Neural cell (in vitro differentiated cells): ENCODE results near the gene PLA2G1B. TPM values are rescaled to one million over a fixed set of nuclear protein-coding genes. Genes with fewer than 3 reads are reported as not detected.

Experiments
- H2AFZ ChIP-seq: fragments of 200-600, 300-800 bp; sonication (generic), shearing (Covaris generic); 2 replicates; pipeline ENCODE4 v1.6.0; 2014; ENCODE audit warnings: low read depth, mild to moderate bottlenecking, antibody characterized with exemption, low read length, moderate library complexity
- H3F3A ChIP-seq: fragments of 200-600 bp; shearing (Covaris generic); 2 replicates; pipeline ENCODE4 v1.6.1; 2016; ENCODE audit warnings: mild to moderate bottlenecking, moderate library complexity, mixed read lengths, antibody characterized with exemption, low read length; ENCODE audit not compliant: insufficient read depth, poor library complexity, severe bottlenecking
- H3K27ac ChIP-seq: fragments of 200-600, 300-800 bp; sonication (generic), shearing (Covaris generic); 2 replicates; pipeline ENCODE4 v1.5.1; 2014; ENCODE audit warnings: mild to moderate bottlenecking, low read length, moderate library complexity
- H3K27me3 ChIP-seq: fragments of 300-800, 200-600 bp; sonication (generic), shearing (Covaris generic); 2 replicates; pipeline ENCODE4 v1.6.0; 2014; ENCODE audit warnings: mild to moderate bottlenecking, low read depth, low read length, moderate library complexity; ENCODE audit not compliant: insufficient read depth
- H3K36me3 ChIP-seq: fragments of 300-800, 200-600 bp; sonication (generic), shearing (Covaris generic); 2 replicates; pipeline ENCODE4 v1.5.1; 2014; ENCODE audit warnings: mild to moderate bottlenecking, antibody characterized with exemption, low read length, moderate library complexity; ENCODE audit not compliant: insufficient read depth
- H3K4me2 ChIP-seq: fragments of 300-800, 200-600 bp; sonication (generic), shearing (Covaris generic); 2 replicates; pipeline ENCODE4 v1.6.0; 2014; ENCODE audit warnings: mild to moderate bottlenecking, low read length
- H3K4me3 ChIP-seq: fragments of 300-800, 200-600 bp; sonication (generic), shearing (Covaris generic); 2 replicates; pipeline ENCODE4 v1.5.1; 2014; ENCODE audit warnings: mild to moderate bottlenecking, low read length, moderate library complexity
- H3K79me2 ChIP-seq: fragments of 200-600 bp; shearing (Covaris generic); replicated peaks from 2 replicates; pipeline ENCODE4 v1.6.0; 2014; ENCODE audit warnings: mild to moderate bottlenecking, low read length, moderate library complexity; ENCODE audit not compliant: insufficient read depth
- H3K9ac ChIP-seq: fragments of 300-800, 200-600 bp; sonication (generic), shearing (Covaris generic); 2 replicates; pipeline ENCODE4 v1.6.1; 2016; ENCODE audit warnings: mild to moderate bottlenecking, low read length, mixed read lengths
- H3K9me2 ChIP-seq: fragments of 200-600 bp; shearing (Covaris generic); 2 replicates; pipeline ENCODE4 v1.6.1; 2016; ENCODE audit warnings: mild to moderate bottlenecking, low read length, mixed read lengths; ENCODE audit not compliant: insufficient read depth
- H3K9me3 ChIP-seq: fragments of 200-600, 300-800 bp; sonication (generic), shearing (Covaris generic); 2 replicates; pipeline ENCODE4 v1.6.1; 2016; ENCODE audit warnings: mild to moderate bottlenecking, mixed run types, low read length, moderate library complexity, mixed read lengths
- H4K20me1 ChIP-seq: fragments of 200-600 bp; shearing (Covaris generic); 2 replicates; pipeline ENCODE4 v1.6.1; 2016; ENCODE audit warnings: mild to moderate bottlenecking, mixed run types; ENCODE audit not compliant: insufficient read depth
- CTCF ChIP-seq: fragments of 450-650 bp; IDR thresholded peaks from 2 replicates; pipeline ENCODE4 v1.5.1; 2014; ENCODE audit warnings: antibody characterized with exemption, mild to moderate bottlenecking, moderate library complexity; ENCODE audit not compliant: poor library complexity, severe bottlenecking
- EP300 ChIP-seq: fragments of 450-650 bp; conservative IDR thresholded peaks from 2 replicates; pipeline ENCODE4 v1.6.1; 2014; ENCODE audit warnings: antibody characterized with exemption, mild to moderate bottlenecking, moderate library complexity; ENCODE audit not compliant: poor library complexity, severe bottlenecking
- EZH2 ChIP-seq: fragments of 200-600, 300-800 bp; shearing (Covaris generic), sonication (generic); IDR thresholded peaks from 2 replicates; pipeline ENCODE4 v1.6.1; 2014; ENCODE audit warnings: antibody characterized with exemption, low read length, borderline replicate concordance, mild to moderate bottlenecking; ENCODE audit not compliant: insufficient read depth, poor library complexity, severe bottlenecking
- MXI1 ChIP-seq: fragments of 450-650 bp; conservative IDR thresholded peaks from 2 replicates; pipeline ENCODE4 v1.6.1; 2014; ENCODE audit warnings: antibody characterized with exemption, mild to moderate bottlenecking; ENCODE audit not compliant: poor library complexity, severe bottlenecking
- POLR2AphosphoS5 ChIP-seq: IDR thresholded peaks from 2 replicates; pipeline ENCODE4 v1.6.1; 2012
- RAD21 ChIP-seq: fragments of 450-650 bp; conservative IDR thresholded peaks from 2 replicates; pipeline ENCODE4 v1.6.1; 2014; ENCODE audit warnings: antibody characterized with exemption, mild to moderate bottlenecking, moderate library complexity
- REST ChIP-seq: IDR thresholded peaks from 2 replicates; pipeline ENCODE4 v1.6.1; 2012; ENCODE audit warnings: borderline replicate concordance
- SMC3 ChIP-seq: fragments of 450-650 bp; conservative IDR thresholded peaks from 2 replicates; pipeline ENCODE4 v1.6.1; 2014; ENCODE audit warnings: antibody characterized with exemption, mild to moderate bottlenecking, moderate library complexity; ENCODE audit not compliant: poor library complexity
- TAF1 ChIP-seq: IDR thresholded peaks from 2 replicates; pipeline ENCODE4 v1.6.1; 2012; ENCODE audit warnings: low read depth
- polyA plus RNA-seq: library from polyadenylated mRNA; depleted of rRNA; stranded (reverse); fragments of >200 nt; gene quantifications from 2 replicates; pipeline ENCODE4 v1.2.3, GENCODE V29; 2014

Gene PLA2G1B
- polyA plus RNA-seq, 1 donor from 2014 or later, result not detected

GRCh38 chr12:120328228-120328627 lies 649 bp upstream of the PLA2G1B start:
- H3K4me3 ChIP-seq, result no peak overlapping the region
- no peak overlapping the region for H3K4me2 ChIP-seq
- H3K9me2 ChIP-seq, result no peaks in the 10 kb centered on the region
- H2AFZ ChIP-seq, result no peak overlapping the region
- H3K27ac ChIP-seq, result no peak overlapping the region
- TF ChIP-seq SMC3 (no peak), REST (no peak), CTCF (no peak), EZH2 (no peak), TAF1 (no peak), MXI1 (no peak), RAD21 (no peak), POLR2AphosphoS5 (no peak), EP300 (no peak)
- no peaks in the 10 kb centered on the region for H3K9me3 ChIP-seq
- no peaks in the 10 kb centered on the region for H3K36me3 ChIP-seq
- no peaks in the 10 kb centered on the region for H3K27me3 ChIP-seq
- no peaks in the 10 kb centered on the region for H3F3A ChIP-seq
- H4K20me1 ChIP-seq, result no peaks in the 10 kb centered on the region
- no peaks in the 10 kb centered on the region for H3K79me2 ChIP-seq
- no peak overlapping the region for H3K9ac ChIP-seq

GRCh38 chr12:120324841-120325417 lies 2.6 kb downstream of the PLA2G1B start:
- Histone ChIP-seq H3K9me3 (no peaks in the 10 kb centered on the region), H3K27ac (no peak overlapping the region), H3K27me3 (no peaks in the 10 kb centered on the region), H3K4me3 (no peak overlapping the region), H2AFZ (no peak overlapping the region), H3F3A (no peaks in the 10 kb centered on the region), H3K4me2 (no peak overlapping the region), H3K9me2 (no peaks in the 10 kb centered on the region), H4K20me1 (no peaks in the 10 kb centered on the region), H3K9ac (peak overlapping the region; percentile 64), H3K79me2 (no peaks in the 10 kb centered on the region), H3K36me3 (no peaks in the 10 kb centered on the region)
- TF ChIP-seq RAD21, result no peak
- TF ChIP-seq TAF1, result no peak
- TF ChIP-seq EP300, result no peak
- no peak for TF ChIP-seq REST
- no peak for TF ChIP-seq MXI1
- no peak for TF ChIP-seq EZH2
- TF ChIP-seq POLR2AphosphoS5, result no peak
- no peak for TF ChIP-seq SMC3
- no peak for TF ChIP-seq CTCF
